HCT116 (cell line): ENCODE data around the gene TNKS2. TPM values are rescaled to one million over a fixed set of nuclear protein-coding genes. Genes with fewer than 3 reads are reported as not detected.

Source experiments
- ATAC-seq: fragments of 200-7000 bp; cut with Tn5 transposase; 2 replicates; pipeline ENCODE4 v1.9.1; 2020; ENCODE audit warnings: mild to moderate bottlenecking, moderate library complexity
- BruUV-seq: library from RNA; stranded (reverse); fragments of 400-500 nt; replicated peaks from 2 replicates; lab custom pipeline; 2021; lab: Mats Ljungman, UMichigan
- CTCF ChIA-PET: fragments of 300-600 bp; sonication (Branson Sonifier 250); formaldehyde crosslinking; loops from one replicate; lab custom pipeline; 2021; ENCODE audit warnings: antibody characterized with exemption; lab: Charles Lee
- POLR2A ChIA-PET: fragments of 300-600, 350-600 bp; sonication (Branson Sonifier 250); formaldehyde crosslinking; loops from one replicate; lab custom pipeline; 2021; ENCODE audit warnings: antibody characterized with exemption; lab: Charles Lee
- RAD21 ChIA-PET, 2 experiments: fragments of 300-600 bp; sonication (Branson Sonifier 250); formaldehyde crosslinking; loops; one replicate each; lab custom pipeline; 2023; ENCODE audit warnings: low total read pairs in 2 of 2; ENCODE audit not compliant: uncharacterized antibody in 2 of 2, unreplicated experiment in 2 of 2, low non-redundant PET in 1 of 2; lab: Charles Lee
- DNase-seq: peaks from one replicate; pipeline ENCODE4 v3.0.0-alpha.2; 2010; ENCODE audit warnings: low read depth, low spot score
- H2AFZ ChIP-seq: fragments of 200-600 bp; shearing (Covaris generic), sonication (generic); 2 replicates; pipeline ENCODE4 v1.6.1; 2017; ENCODE audit warnings: low read depth, mixed run types, mixed read lengths, antibody characterized with exemption, low read length; ENCODE audit not compliant: poor library complexity, severe bottlenecking
- H3K27ac ChIP-seq: 2 replicates; pipeline ENCODE4 v1.5.1; 2012; ENCODE audit warnings: low read depth, low read length
- H3K27me3 ChIP-seq: fragments of 200-600 bp; sonication (generic); 2 replicates; pipeline ENCODE4 v1.6.1; 2016; ENCODE audit warnings: mixed run types, low read length, mixed read lengths; ENCODE audit not compliant: insufficient read depth
- H3K36me3 ChIP-seq, 2 experiments: fragments of 200-500 bp in 1 of 2; fragments of 200-600 bp in 1 of 2; sonication (Bioruptor generic) in 1 of 2; sonication (generic) in 1 of 2; 2 replicates each; pipeline versions ENCODE4 v1.5.1 to v1.6.1; 2014 to 2016; ENCODE audit warnings: low read length in 2 of 2, inconsistent platforms in 1 of 2, mixed read lengths in 1 of 2, mixed run types in 1 of 2; ENCODE audit not compliant: insufficient read depth in 2 of 2, control insufficient read depth in 1 of 2
- H3K4me1 ChIP-seq, 2 experiments: fragments of 200-600 bp in 1 of 2; sonication (generic) in 1 of 2; 2 replicates each; pipeline versions ENCODE4 v1.5.1 to v1.6.1; 2012 to 2017; ENCODE audit warnings: low read length in 2 of 2, inconsistent platforms in 1 of 2, mild to moderate bottlenecking in 1 of 2, mixed read lengths in 1 of 2, mixed run types in 1 of 2, moderate library complexity in 1 of 2; ENCODE audit not compliant: insufficient read depth in 2 of 2, control insufficient read depth in 1 of 2
- H3K4me2 ChIP-seq: fragments of 200-600 bp; sonication (generic); 2 replicates; pipeline ENCODE4 v1.6.1; 2017; ENCODE audit warnings: mixed run types, low read length, mixed read lengths
- H3K4me3 ChIP-seq, 2 experiments: fragments of 200-600 bp in 1 of 2; sonication (generic) in 1 of 2; replicated peaks in 1 of 2; 2 replicates each; pipeline ENCODE4 v1.5.1; 2011 to 2016; ENCODE audit warnings: low read length in 2 of 2, control low read depth in 1 of 2, low read depth in 1 of 2, mild to moderate bottlenecking in 1 of 2, mixed read lengths in 1 of 2, mixed run types in 1 of 2
- H3K79me2 ChIP-seq: fragments of 200-600 bp; sonication (generic); 2 replicates; pipeline ENCODE4 v1.6.1; 2017; ENCODE audit warnings: mild to moderate bottlenecking, mixed run types, low read length, moderate library complexity, mixed read lengths; ENCODE audit not compliant: insufficient read depth
- H3K9ac ChIP-seq: fragments of 200-600 bp; sonication (generic); 2 replicates; pipeline ENCODE4 v1.6.1; 2016; ENCODE audit warnings: low read length, mixed read lengths
- H3K9me2 ChIP-seq: fragments of 200-600 bp; sonication (generic), shearing (Covaris generic); 2 replicates; pipeline ENCODE4 v1.6.1; 2017; ENCODE audit warnings: mixed run types, mild to moderate bottlenecking, moderate library complexity; ENCODE audit not compliant: insufficient read depth
- H3K9me3 ChIP-seq, 2 experiments: fragments of 200-500 bp in 1 of 2; fragments of 200-600 bp in 1 of 2; sonication (Bioruptor generic) in 1 of 2; sonication (generic) in 1 of 2; 2 replicates each; pipeline ENCODE4 v1.6.1; 2014 to 2017; ENCODE audit warnings: low read length in 2 of 2, mixed read lengths in 2 of 2, inconsistent platforms in 1 of 2, low read depth in 1 of 2, mild to moderate bottlenecking in 1 of 2, mixed run types in 1 of 2, moderate library complexity in 1 of 2; ENCODE audit not compliant: control insufficient read depth in 1 of 2, insufficient read depth in 1 of 2
- H4K20me1 ChIP-seq: fragments of 200-600 bp; sonication (generic), shearing (Covaris generic); 2 replicates; pipeline ENCODE4 v1.6.1; 2017; ENCODE audit warnings: mixed run types, mild to moderate bottlenecking, moderate library complexity; ENCODE audit not compliant: insufficient read depth
- ATF3 ChIP-seq: IDR thresholded peaks from 2 replicates; pipeline ENCODE4 v1.6.1; 2012
- CBX3 ChIP-seq: IDR thresholded peaks from 2 replicates; pipeline ENCODE4 v1.6.1; 2012; ENCODE audit warnings: low read depth
- CEBPB ChIP-seq: IDR thresholded peaks from 2 replicates; pipeline ENCODE4 v1.6.1; 2012; ENCODE audit warnings: low read depth
- EGR1 ChIP-seq: IDR thresholded peaks from 2 replicates; pipeline ENCODE4 v1.6.1; 2012; ENCODE audit warnings: low read depth
- ELF1 ChIP-seq: IDR thresholded peaks from 2 replicates; pipeline ENCODE4 v1.6.1; 2012; ENCODE audit warnings: low read depth, borderline replicate concordance
- EZH2 ChIP-seq: fragments of 200-600 bp; sonication (generic); IDR thresholded peaks from 2 replicates; pipeline ENCODE4 v1.6.1; 2017; ENCODE audit warnings: antibody characterized with exemption, mixed run types
- POLR2A ChIP-seq: IDR thresholded peaks from 2 replicates; pipeline ENCODE4 v1.7.0; 2011; ENCODE audit warnings: borderline replicate concordance; ENCODE audit not compliant: insufficient read depth, insufficient read length; ENCODE audit errors: extremely low read depth
- REST ChIP-seq: IDR thresholded peaks from 2 replicates; pipeline ENCODE4 v1.6.1; 2012; ENCODE audit warnings: low read depth
- SIN3A ChIP-seq: IDR thresholded peaks from 2 replicates; pipeline ENCODE4 v1.6.1; 2012; ENCODE audit warnings: low read depth
- SRF ChIP-seq: IDR thresholded peaks from 2 replicates; pipeline ENCODE4 v1.6.1; 2012; ENCODE audit warnings: low read depth
- intact Hi-C: fragments of 100-400 bp; cut with micrococcal nuclease; formaldehyde crosslinking; loops from 2 replicates; pipeline ENCODE4 v1.10.0; 2022
- total RNA-seq: library from RNA; stranded (reverse); gene quantifications from one replicate; pipeline ENCODE4 v1.2.1, GENCODE V29; 2021; ENCODE audit not compliant: unreplicated experiment
- TF ChIP-seq, protein P1 (sequence below): IDR thresholded peaks from 2 replicates; pipeline ENCODE4 v1.6.1; 2011; ENCODE audit warnings: mild to moderate bottlenecking, low read length, moderate library complexity; ENCODE audit not compliant: insufficient replicate concordance; ENCODE audit errors: extremely low read depth

Gene TNKS2
- total RNA-seq, 1 experiment from 2014 or later: 20.7 TPM

- H3K9me3 ChIP-seq: no peaks in the 10 kb centered on the region
- no peaks in the 10 kb centered on the region for H3K36me3 ChIP-seq
- DNase-seq: no peak
- no peak for TF ChIP-seq CEBPB
- no peak for TF ChIP-seq ELF1
- TF ChIP-seq ATF3: no peak
- H3K4me1 ChIP-seq: peaks cover 8 to 9% of the 10 kb centered on the region in 2 experiments; a peak in 3 of 4 replicates
- ATAC-seq: no peak
- no peak overlapping the region for H2AFZ ChIP-seq
- H3K27ac ChIP-seq: no peak overlapping the region
- no peak overlapping the region for H3K4me3 ChIP-seq
- H3K27me3 ChIP-seq: no peaks in the 10 kb centered on the region
- H3K4me2 ChIP-seq: no peak overlapping the region
- no peak overlapping the region for H3K9ac ChIP-seq
- intact Hi-C loops: no loop called here
- H4K20me1 ChIP-seq: no peaks in the 10 kb centered on the region
- ChIA-PET RAD21 (no interaction called here), POLR2A (no interaction called here), CTCF (no interaction called here)
- BruUV-seq: no TSS peak
- H3K79me2 ChIP-seq: no peaks in the 10 kb centered on the region
- H3K9me2 ChIP-seq: no peaks in the 10 kb centered on the region
Measured at GRCh38 chr10:91887272-91888076, 89.2 kb downstream of the TNKS2 start.

- POLR2A ChIA-PET: no interaction called here
- RAD21 ChIA-PET: no interaction called here
- no peak overlapping the region for H3K27ac ChIP-seq
- no peak for TF ChIP-seq EGR1
- no peak for TF ChIP-seq REST
- TF ChIP-seq SIN3A: no peak
- no peak for TF ChIP-seq SRF
- TF ChIP-seq ATF3: no peak
- TF ChIP-seq, protein P1, sequence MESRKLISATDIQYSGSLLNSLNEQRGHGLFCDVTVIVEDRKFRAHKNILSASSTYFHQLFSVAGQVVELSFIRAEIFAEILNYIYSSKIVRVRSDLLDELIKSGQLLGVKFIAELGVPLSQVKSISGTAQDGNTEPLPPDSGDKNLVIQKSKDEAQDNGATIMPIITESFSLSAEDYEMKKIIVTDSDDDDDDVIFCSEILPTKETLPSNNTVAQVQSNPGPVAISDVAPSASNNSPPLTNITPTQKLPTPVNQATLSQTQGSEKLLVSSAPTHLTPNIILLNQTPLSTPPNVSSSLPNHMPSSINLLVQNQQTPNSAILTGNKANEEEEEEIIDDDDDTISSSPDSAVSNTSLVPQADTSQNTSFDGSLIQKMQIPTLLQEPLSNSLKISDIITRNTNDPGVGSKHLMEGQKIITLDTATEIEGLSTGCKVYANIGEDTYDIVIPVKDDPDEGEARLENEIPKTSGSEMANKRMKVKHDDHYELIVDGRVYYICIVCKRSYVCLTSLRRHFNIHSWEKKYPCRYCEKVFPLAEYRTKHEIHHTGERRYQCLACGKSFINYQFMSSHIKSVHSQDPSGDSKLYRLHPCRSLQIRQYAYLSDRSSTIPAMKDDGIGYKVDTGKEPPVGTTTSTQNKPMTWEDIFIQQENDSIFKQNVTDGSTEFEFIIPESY: no peak
- TF ChIP-seq CEBPB: no peak
- TF ChIP-seq CBX3: no peak
- no peak for TF ChIP-seq POLR2A
- no peak for TF ChIP-seq EZH2
Measured at GRCh38 chr10:91891125-91892001, 93.1 kb downstream of the TNKS2 start.

More at GRCh38 chr10:91891125-91892001, 93.1 kb downstream of the TNKS2 start:
- intact Hi-C loops: no loop called here
- Histone ChIP-seq H3K9me3 (no peaks in the 10 kb centered on the region), H3K4me3 (no peak overlapping the region), H3K36me3 (no peaks in the 10 kb centered on the region), H4K20me1 (no peaks in the 10 kb centered on the region), H3K9ac (no peak overlapping the region), H3K4me2 (peak overlapping the region; percentile 15; the same call in 1 of the 2 replicates), H2AFZ (peak overlapping the region; percentile 45), H3K27me3 (no peaks in the 10 kb centered on the region), H3K9me2 (no peaks in the 10 kb centered on the region), H3K79me2 (no peaks in the 10 kb centered on the region), H3K4me1 (peaks cover 8 to 9% of the 10 kb centered on the region in 2 experiments; a peak in 3 of 4 replicates)
- ATAC-seq (peak; percentile 52), DNase-seq (no peak)
- CTCF ChIA-PET: interaction anchor here (1.5 kb wide), 1 partner anchor 17 kb away, joined by 3 read pairs; no protein-coding TSS in a partner anchor
- BruUV-seq: no TSS peak
